Karpas-422 (cell line): ENCODE data around the gene ADAMTS14. TPM values are rescaled to one million over a fixed set of nuclear protein-coding genes. Genes with fewer than 3 reads are reported as not detected.
"Not testable (repeated sequence)": the region's sequence is repeated elsewhere in the genome, so short reads cannot be mapped to it uniquely, and the experiment has no call there.

Experiments
- DNase-seq: peaks from one replicate; pipeline ENCODE4 v3.0.0-alpha.2; 2015
- H2AFZ ChIP-seq: fragments of 200-600 bp; sonication (generic); 2 replicates; pipeline ENCODE4 v1.6.1; 2014; ENCODE audit warnings: antibody characterized with exemption, low read length, mixed read lengths
- H3K27ac ChIP-seq: fragments of 200-600 bp; sonication (generic); 2 replicates; pipeline ENCODE4 v1.5.1; 2014; ENCODE audit warnings: mild to moderate bottlenecking, low read length, moderate library complexity
- H3K27me3 ChIP-seq: fragments of 200-600 bp; sonication (generic); 2 replicates; pipeline ENCODE4 v1.6.1; 2014; ENCODE audit warnings: low read length, mixed read lengths
- H3K36me3 ChIP-seq: fragments of 200-600 bp; sonication (generic); 2 replicates; pipeline ENCODE4 v1.6.1; 2014; ENCODE audit warnings: low read length, mixed read lengths; ENCODE audit not compliant: insufficient read depth
- H3K4me1 ChIP-seq: fragments of 200-600 bp; sonication (generic); 2 replicates; pipeline ENCODE4 v1.6.1; 2014; ENCODE audit warnings: mild to moderate bottlenecking, low read length, mixed read lengths
- H3K4me2 ChIP-seq: fragments of 200-600 bp; sonication (generic); 2 replicates; pipeline ENCODE4 v1.6.1; 2014; ENCODE audit warnings: low read length, low read depth, mild to moderate bottlenecking; ENCODE audit not compliant: poor library complexity, severe bottlenecking
- H3K4me3 ChIP-seq: fragments of 200-600 bp; sonication (generic); 2 replicates; pipeline ENCODE4 v1.5.1; 2014; ENCODE audit warnings: mild to moderate bottlenecking, antibody characterized with exemption, low read length, mixed read lengths
- H3K79me2 ChIP-seq: fragments of 200-600 bp; sonication (generic); 2 replicates; pipeline ENCODE4 v1.6.1; 2014; ENCODE audit warnings: mild to moderate bottlenecking, low read length, mixed read lengths
- H3K9ac ChIP-seq: fragments of 200-600 bp; sonication (generic); 2 replicates; pipeline ENCODE4 v1.6.0; 2014; ENCODE audit warnings: low read length
- H3K9me2 ChIP-seq: fragments of 200-600 bp; sonication (generic), shearing (Covaris generic); replicated peaks from 2 replicates; pipeline ENCODE4 v1.6.0; 2014; ENCODE audit warnings: mild to moderate bottlenecking, low read length, moderate library complexity; ENCODE audit not compliant: insufficient read depth
- H3K9me3 ChIP-seq: fragments of 300-700, 200-600 bp; sonication (generic); 2 replicates; pipeline ENCODE4 v1.6.1; 2014; ENCODE audit warnings: low read length, mixed read lengths
- H4K20me1 ChIP-seq: fragments of 200-600 bp; sonication (generic); 2 replicates; pipeline ENCODE4 v1.6.1; 2014; ENCODE audit warnings: mild to moderate bottlenecking, antibody characterized with exemption, low read length, low read depth; ENCODE audit not compliant: insufficient read depth
- total RNA-seq: library from RNA; depleted of rRNA; stranded (reverse); fragments of >200 nt; shearing (Covaris generic); gene quantifications from 2 replicates; pipeline ENCODE4 v1.2.3, GENCODE V29; 2014; ENCODE audit warnings: low replicate concordance

ADAMTS14 gene
- total RNA-seq, 1 experiment from 2014 or later, result not detected

GRCh38 chr10:70765794-70766594, 93.7 kb downstream of the ADAMTS14 start:
- Histone ChIP-seq H3K79me2 (no peaks in the 10 kb centered on the region), H3K9me2 (no peaks in the 10 kb centered on the region), H3K9me3 (no peaks in the 10 kb centered on the region), H3K4me1 (no peaks in the 10 kb centered on the region), H3K9ac (no peak overlapping the region), H3K27me3 (no peaks in the 10 kb centered on the region), H2AFZ (no peak overlapping the region), H3K4me3 (no peak overlapping the region), H4K20me1 (no peaks in the 10 kb centered on the region), H3K36me3 (no peaks in the 10 kb centered on the region), H3K27ac (no peak overlapping the region), H3K4me2 (no peak overlapping the region)
- no peak for DNase-seq

GRCh38 chr10:70768026-70768685, 95.8 kb downstream of the ADAMTS14 start:
- H2AFZ ChIP-seq, H3K4me3 ChIP-seq, H3K27ac ChIP-seq, H3K4me1 ChIP-seq, H4K20me1 ChIP-seq, H3K9me3 ChIP-seq, H3K9ac ChIP-seq, H3K27me3 ChIP-seq, H3K9me2 ChIP-seq, H3K36me3 ChIP-seq, DNase-seq, H3K79me2 ChIP-seq, H3K4me2 ChIP-seq: not testable (repeated sequence)

- Histone ChIP-seq H4K20me1 (no peaks in the 10 kb centered on the region), H3K9me2 (no peaks in the 10 kb centered on the region), H3K9ac (no peak overlapping the region), H3K27ac (no peak overlapping the region), H3K4me1 (no peaks in the 10 kb centered on the region), H3K9me3 (no peaks in the 10 kb centered on the region), H3K79me2 (no peaks in the 10 kb centered on the region), H3K27me3 (no peaks in the 10 kb centered on the region), H3K4me2 (no peak overlapping the region), H2AFZ (no peak overlapping the region), H3K4me3 (no peak overlapping the region), H3K36me3 (no peaks in the 10 kb centered on the region)
- no peak for DNase-seq
These were observed 96.8 kb downstream of the ADAMTS14 start for GRCh38 chr10:70769121-70769520.

- no peak overlapping the region for H2AFZ ChIP-seq
- H3K27me3 ChIP-seq, result no peaks in the 10 kb centered on the region
- H3K9me3 ChIP-seq, result no peaks in the 10 kb centered on the region
- no peak overlapping the region for H3K27ac ChIP-seq
- no peaks in the 10 kb centered on the region for H3K79me2 ChIP-seq
- no peaks in the 10 kb centered on the region for H3K9me2 ChIP-seq
- DNase-seq, result no peak
- H4K20me1 ChIP-seq, result no peaks in the 10 kb centered on the region
- H3K4me3 ChIP-seq, result no peak overlapping the region
- no peaks in the 10 kb centered on the region for H3K4me1 ChIP-seq
- H3K36me3 ChIP-seq, result no peaks in the 10 kb centered on the region
- no peak overlapping the region for H3K4me2 ChIP-seq
- no peak overlapping the region for H3K9ac ChIP-seq
These were observed 97.7 kb downstream of the ADAMTS14 start for GRCh38 chr10:70770001-70770400.

- not testable (repeated sequence) for DNase-seq, H4K20me1 ChIP-seq, H3K27ac ChIP-seq, H3K9ac ChIP-seq, H3K79me2 ChIP-seq, H3K4me1 ChIP-seq, H3K4me2 ChIP-seq, H3K9me2 ChIP-seq, H3K36me3 ChIP-seq, H3K27me3 ChIP-seq, H3K9me3 ChIP-seq, H3K4me3 ChIP-seq, H2AFZ ChIP-seq
These were observed 98.2 kb downstream of the ADAMTS14 start for GRCh38 chr10:70770516-70770915.

- Histone ChIP-seq H3K4me3 (no peak overlapping the region), H3K79me2 (no peaks in the 10 kb centered on the region), H3K27me3 (no peaks in the 10 kb centered on the region), H3K9ac (no peak overlapping the region), H3K9me3 (no peaks in the 10 kb centered on the region), H3K36me3 (no peaks in the 10 kb centered on the region), H3K4me1 (no peaks in the 10 kb centered on the region), H4K20me1 (no peaks in the 10 kb centered on the region), H3K4me2 (no peak overlapping the region), H2AFZ (no peak overlapping the region), H3K9me2 (no peaks in the 10 kb centered on the region), H3K27ac (no peak overlapping the region)
- no peak for DNase-seq
These were observed 99.2 kb downstream of the ADAMTS14 start for GRCh38 chr10:70771311-70772194.

- H3K27ac ChIP-seq, result no peak overlapping the region
- no peaks in the 10 kb centered on the region for H3K9me3 ChIP-seq
- H3K4me2 ChIP-seq, result no peak overlapping the region
- H2AFZ ChIP-seq, result no peak overlapping the region
- H3K9me2 ChIP-seq, result no peaks in the 10 kb centered on the region
- no peak overlapping the region for H3K9ac ChIP-seq
- H3K4me3 ChIP-seq, result no peak overlapping the region
- H4K20me1 ChIP-seq, result no peaks in the 10 kb centered on the region
- H3K4me1 ChIP-seq, result no peaks in the 10 kb centered on the region
- no peaks in the 10 kb centered on the region for H3K36me3 ChIP-seq
- DNase-seq, result no peak
- no peaks in the 10 kb centered on the region for H3K27me3 ChIP-seq
- no peaks in the 10 kb centered on the region for H3K79me2 ChIP-seq
These were observed 100.3 kb downstream of the ADAMTS14 start for GRCh38 chr10:70772627-70773026.

- Histone ChIP-seq H3K4me1 (no peaks in the 10 kb centered on the region), H4K20me1 (no peaks in the 10 kb centered on the region), H3K4me2 (no peak overlapping the region), H3K27ac (no peak overlapping the region), H3K4me3 (no peak overlapping the region), H2AFZ (no peak overlapping the region), H3K9ac (no peak overlapping the region), H3K79me2 (no peaks in the 10 kb centered on the region), H3K9me3 (no peaks in the 10 kb centered on the region), H3K9me2 (no peaks in the 10 kb centered on the region), H3K27me3 (no peaks in the 10 kb centered on the region), H3K36me3 (no peaks in the 10 kb centered on the region)
- DNase-seq, result no peak
These were observed 101.2 kb downstream of the ADAMTS14 start for GRCh38 chr10:70773461-70773860.
